H1 (cell line): ENCODE data around the gene MINDY1. TPM values are rescaled to one million over a fixed set of nuclear protein-coding genes. Genes with fewer than 3 reads are reported as not detected.

Experiments used
- PHF8 ChIP-seq: fragments of 200-600 bp; sonication (generic); conservative IDR thresholded peaks from 2 replicates; pipeline ENCODE4 v1.7.1; 2012; ENCODE audit warnings: low read depth, mild to moderate bottlenecking, inconsistent platforms, low read length, moderate library complexity
- polyA plus RNA-seq, 7 experiments: library from polyadenylated mRNA; depleted of rRNA in 3 of 7; stranded (reverse) in 5 of 7; unstranded in 2 of 7; fragments of >200 nt in 5 of 7; fragments of 200-250 nt in 2 of 7; gene quantifications; 1 replicate in 5 of 7; 2 replicates in 1 of 7; 4 replicates in 1 of 7; pipeline versions ENCODE4 v1.2.1 to v1.2.3, GENCODE V29; 2011 to 2013; ENCODE audit warnings: missing spikeins in 2 of 7, mixed read lengths in 2 of 7
- total RNA-seq: library from RNA; stranded (reverse); fragmentation: NEBNext Ultra II Directional; extraction: Animal tissue kit (Norgen Biotek cat#: 25700); gene quantifications from 2 replicates; pipeline ENCODE4 v1.2.1, GENCODE V29; 2021
- TF ChIP-seq, protein P1 (sequence below): fragments of 300-600 bp; sonication (generic); IDR thresholded peaks from 2 replicates; pipeline ENCODE4 v1.7.1; 2012; ENCODE audit warnings: low read length, moderate library complexity, mild to moderate bottlenecking, inconsistent platforms; ENCODE audit not compliant: insufficient replicate concordance

The MINDY1 gene
- total and polyA plus RNA-seq, 2 of the 8 experiments (the other 6 are each of a cell fraction or from before 2014, with no cell fraction given) = 10.3 to 11.4 TPM

DNA sequence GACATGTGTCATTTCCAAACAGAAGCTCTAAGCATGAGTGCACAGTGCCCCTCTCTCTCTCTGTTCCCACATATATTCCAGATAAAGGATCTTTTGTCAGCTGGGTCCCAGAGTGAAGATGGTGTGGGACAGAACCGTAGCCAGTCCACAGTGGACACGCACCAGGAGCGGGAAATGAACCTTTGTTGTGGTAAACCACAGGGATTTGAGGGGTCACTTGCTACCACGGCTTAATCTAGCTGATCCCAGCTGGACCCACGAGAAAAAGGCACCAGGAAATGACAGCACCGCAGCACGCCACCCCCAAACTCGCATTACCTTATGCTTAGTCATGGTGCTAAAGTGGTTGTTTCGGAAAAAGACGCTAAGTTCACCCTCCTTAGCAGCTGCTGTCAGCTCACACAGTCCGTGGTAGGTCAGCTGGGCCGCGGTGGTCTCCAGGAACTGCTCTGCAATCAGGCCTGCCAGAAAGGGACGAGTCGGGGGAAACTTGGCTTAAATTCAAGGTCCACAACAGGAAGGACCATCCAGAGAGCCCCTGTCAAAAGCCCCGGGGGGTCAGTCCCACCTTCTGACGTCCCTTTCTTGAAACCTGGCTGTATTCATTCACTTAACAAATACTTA lies 7.5 kb downstream of the MINDY1 start (continued):
- TF ChIP-seq, protein P1, sequence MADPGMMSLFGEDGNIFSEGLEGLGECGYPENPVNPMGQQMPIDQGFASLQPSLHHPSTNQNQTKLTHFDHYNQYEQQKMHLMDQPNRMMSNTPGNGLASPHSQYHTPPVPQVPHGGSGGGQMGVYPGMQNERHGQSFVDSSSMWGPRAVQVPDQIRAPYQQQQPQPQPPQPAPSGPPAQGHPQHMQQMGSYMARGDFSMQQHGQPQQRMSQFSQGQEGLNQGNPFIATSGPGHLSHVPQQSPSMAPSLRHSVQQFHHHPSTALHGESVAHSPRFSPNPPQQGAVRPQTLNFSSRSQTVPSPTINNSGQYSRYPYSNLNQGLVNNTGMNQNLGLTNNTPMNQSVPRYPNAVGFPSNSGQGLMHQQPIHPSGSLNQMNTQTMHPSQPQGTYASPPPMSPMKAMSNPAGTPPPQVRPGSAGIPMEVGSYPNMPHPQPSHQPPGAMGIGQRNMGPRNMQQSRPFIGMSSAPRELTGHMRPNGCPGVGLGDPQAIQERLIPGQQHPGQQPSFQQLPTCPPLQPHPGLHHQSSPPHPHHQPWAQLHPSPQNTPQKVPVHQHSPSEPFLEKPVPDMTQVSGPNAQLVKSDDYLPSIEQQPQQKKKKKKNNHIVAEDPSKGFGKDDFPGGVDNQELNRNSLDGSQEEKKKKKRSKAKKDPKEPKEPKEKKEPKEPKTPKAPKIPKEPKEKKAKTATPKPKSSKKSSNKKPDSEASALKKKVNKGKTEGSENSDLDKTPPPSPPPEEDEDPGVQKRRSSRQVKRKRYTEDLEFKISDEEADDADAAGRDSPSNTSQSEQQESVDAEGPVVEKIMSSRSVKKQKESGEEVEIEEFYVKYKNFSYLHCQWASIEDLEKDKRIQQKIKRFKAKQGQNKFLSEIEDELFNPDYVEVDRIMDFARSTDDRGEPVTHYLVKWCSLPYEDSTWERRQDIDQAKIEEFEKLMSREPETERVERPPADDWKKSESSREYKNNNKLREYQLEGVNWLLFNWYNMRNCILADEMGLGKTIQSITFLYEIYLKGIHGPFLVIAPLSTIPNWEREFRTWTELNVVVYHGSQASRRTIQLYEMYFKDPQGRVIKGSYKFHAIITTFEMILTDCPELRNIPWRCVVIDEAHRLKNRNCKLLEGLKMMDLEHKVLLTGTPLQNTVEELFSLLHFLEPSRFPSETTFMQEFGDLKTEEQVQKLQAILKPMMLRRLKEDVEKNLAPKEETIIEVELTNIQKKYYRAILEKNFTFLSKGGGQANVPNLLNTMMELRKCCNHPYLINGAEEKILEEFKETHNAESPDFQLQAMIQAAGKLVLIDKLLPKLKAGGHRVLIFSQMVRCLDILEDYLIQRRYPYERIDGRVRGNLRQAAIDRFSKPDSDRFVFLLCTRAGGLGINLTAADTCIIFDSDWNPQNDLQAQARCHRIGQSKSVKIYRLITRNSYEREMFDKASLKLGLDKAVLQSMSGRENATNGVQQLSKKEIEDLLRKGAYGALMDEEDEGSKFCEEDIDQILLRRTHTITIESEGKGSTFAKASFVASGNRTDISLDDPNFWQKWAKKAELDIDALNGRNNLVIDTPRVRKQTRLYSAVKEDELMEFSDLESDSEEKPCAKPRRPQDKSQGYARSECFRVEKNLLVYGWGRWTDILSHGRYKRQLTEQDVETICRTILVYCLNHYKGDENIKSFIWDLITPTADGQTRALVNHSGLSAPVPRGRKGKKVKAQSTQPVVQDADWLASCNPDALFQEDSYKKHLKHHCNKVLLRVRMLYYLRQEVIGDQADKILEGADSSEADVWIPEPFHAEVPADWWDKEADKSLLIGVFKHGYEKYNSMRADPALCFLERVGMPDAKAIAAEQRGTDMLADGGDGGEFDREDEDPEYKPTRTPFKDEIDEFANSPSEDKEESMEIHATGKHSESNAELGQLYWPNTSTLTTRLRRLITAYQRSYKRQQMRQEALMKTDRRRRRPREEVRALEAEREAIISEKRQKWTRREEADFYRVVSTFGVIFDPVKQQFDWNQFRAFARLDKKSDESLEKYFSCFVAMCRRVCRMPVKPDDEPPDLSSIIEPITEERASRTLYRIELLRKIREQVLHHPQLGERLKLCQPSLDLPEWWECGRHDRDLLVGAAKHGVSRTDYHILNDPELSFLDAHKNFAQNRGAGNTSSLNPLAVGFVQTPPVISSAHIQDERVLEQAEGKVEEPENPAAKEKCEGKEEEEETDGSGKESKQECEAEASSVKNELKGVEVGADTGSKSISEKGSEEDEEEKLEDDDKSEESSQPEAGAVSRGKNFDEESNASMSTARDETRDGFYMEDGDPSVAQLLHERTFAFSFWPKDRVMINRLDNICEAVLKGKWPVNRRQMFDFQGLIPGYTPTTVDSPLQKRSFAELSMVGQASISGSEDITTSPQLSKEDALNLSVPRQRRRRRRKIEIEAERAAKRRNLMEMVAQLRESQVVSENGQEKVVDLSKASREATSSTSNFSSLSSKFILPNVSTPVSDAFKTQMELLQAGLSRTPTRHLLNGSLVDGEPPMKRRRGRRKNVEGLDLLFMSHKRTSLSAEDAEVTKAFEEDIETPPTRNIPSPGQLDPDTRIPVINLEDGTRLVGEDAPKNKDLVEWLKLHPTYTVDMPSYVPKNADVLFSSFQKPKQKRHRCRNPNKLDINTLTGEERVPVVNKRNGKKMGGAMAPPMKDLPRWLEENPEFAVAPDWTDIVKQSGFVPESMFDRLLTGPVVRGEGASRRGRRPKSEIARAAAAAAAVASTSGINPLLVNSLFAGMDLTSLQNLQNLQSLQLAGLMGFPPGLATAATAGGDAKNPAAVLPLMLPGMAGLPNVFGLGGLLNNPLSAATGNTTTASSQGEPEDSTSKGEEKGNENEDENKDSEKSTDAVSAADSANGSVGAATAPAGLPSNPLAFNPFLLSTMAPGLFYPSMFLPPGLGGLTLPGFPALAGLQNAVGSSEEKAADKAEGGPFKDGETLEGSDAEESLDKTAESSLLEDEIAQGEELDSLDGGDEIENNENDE = no peak
- no peak for TF ChIP-seq PHF8
